H1 (cell line): Measurements from ENCODE around the gene FOXP4. TPM values are rescaled to one million over a fixed set of nuclear protein-coding genes. Genes with fewer than 3 reads are reported as not detected.
A peak's percentile ranks its signal among the peaks of the same experiment; 100 is the strongest.

Experiments
- CTCF ChIA-PET: fragments of 300-600 bp; sonication (Branson Sonifier 250); formaldehyde crosslinking; loops from one replicate; lab custom pipeline; 2021; ENCODE audit not compliant: partially characterized antibody; lab: Charles Lee
- POLR2A ChIA-PET: fragments of 300-600 bp; sonication (Branson Sonifier 250); formaldehyde crosslinking; loops from one replicate; lab custom pipeline; 2021; ENCODE audit warnings: inconsistent platforms; ENCODE audit not compliant: partially characterized antibody; lab: Charles Lee
- DNase-seq, 2 experiments: peaks; one replicate each; pipeline versions ENCODE4 v3.0.0 to v3.0.0-alpha.2; 2010 to 2022; ENCODE audit warnings: low spot score in 2 of 2, low read depth in 1 of 2, mixed read lengths in 1 of 2
- FAIRE-seq: peaks from 2 replicates; lab custom pipeline; 2011; peaks lifted over from hg19 to GRCh38; lab: Jason Lieb, UNC
- H2AFZ ChIP-seq: 2 replicates; pipeline ENCODE4 v1.8.1; 2012; ENCODE audit warnings: low read length, inconsistent platforms
- H2AK5ac ChIP-seq: 2 replicates; pipeline ENCODE4 v1.6.1; 2013; ENCODE audit warnings: low read depth, low read length
- H2BK120ac ChIP-seq: replicated peaks from 2 replicates; pipeline ENCODE3; 2013; ENCODE audit warnings: low read depth, low read length, inconsistent platforms
- H2BK12ac ChIP-seq: 2 replicates; pipeline ENCODE4 v1.6.1; 2013; ENCODE audit warnings: low read depth, low read length
- H2BK15ac ChIP-seq: 2 replicates; pipeline ENCODE4 v1.6.1; 2013; ENCODE audit warnings: low read length
- H2BK20ac ChIP-seq: 2 replicates; pipeline ENCODE4 v1.6.1; 2013; ENCODE audit warnings: low read length
- H2BK5ac ChIP-seq: 2 replicates; pipeline ENCODE4 v1.6.1; 2013; ENCODE audit warnings: low read depth, low read length
- H3K14ac ChIP-seq: 2 replicates; pipeline ENCODE4 v1.6.1; 2013; ENCODE audit warnings: inconsistent platforms; ENCODE audit not compliant: insufficient read length
- H3K18ac ChIP-seq: 2 replicates; pipeline ENCODE4 v1.6.1; 2013; ENCODE audit warnings: low read length; ENCODE audit errors: extremely low read depth
- H3K23ac ChIP-seq: 2 replicates; pipeline ENCODE4 v1.6.1; 2013; ENCODE audit warnings: inconsistent platforms; ENCODE audit not compliant: insufficient read length
- H3K23me2 ChIP-seq: 2 replicates; pipeline ENCODE4 v1.6.1; 2013; ENCODE audit warnings: low read depth, low read length
- H3K27ac ChIP-seq: 2 replicates; pipeline ENCODE4 v1.6.1; 2011; ENCODE audit warnings: low read depth, low read length, inconsistent platforms
- H3K27me3 ChIP-seq, 4 experiments: replicated peaks in 1 of 4; 1 replicate in 1 of 4; 2 replicates in 3 of 4; pipeline versions ENCODE4 v1.6.1 to v1.8.1; 2011 to 2013; ENCODE audit warnings: low read length in 3 of 4, mild to moderate bottlenecking in 3 of 4, inconsistent platforms in 2 of 4, mixed read lengths in 2 of 4, moderate library complexity in 1 of 4; ENCODE audit not compliant: control insufficient read depth in 3 of 4, insufficient read depth in 3 of 4; ENCODE audit errors: extremely low read depth in 1 of 4
- H3K36me3 ChIP-seq, 4 experiments: 2 replicates each; pipeline versions ENCODE4 v1.6.1 to v1.8.1; 2011 to 2013; ENCODE audit warnings: mild to moderate bottlenecking in 4 of 4, low read length in 3 of 4, moderate library complexity in 2 of 4, control low read depth in 1 of 4, inconsistent platforms in 1 of 4; ENCODE audit not compliant: insufficient read depth in 4 of 4, control insufficient read depth in 2 of 4
- H3K4ac ChIP-seq: replicated peaks from 2 replicates; pipeline ENCODE3; 2013; ENCODE audit warnings: low read length, low read depth, mixed read lengths, inconsistent platforms; ENCODE audit not compliant: insufficient read length
- H3K4me1 ChIP-seq, 4 experiments: replicated peaks in 1 of 4; 1 replicate in 1 of 4; 2 replicates in 3 of 4; pipeline versions ENCODE4 v1.6.1 to v1.8.1; 2011 to 2013; ENCODE audit warnings: low read length in 3 of 4, inconsistent platforms in 2 of 4, mixed read lengths in 1 of 4; ENCODE audit not compliant: insufficient read depth in 4 of 4, control insufficient read depth in 3 of 4
- H3K4me2 ChIP-seq, 2 experiments: 2 replicates each; pipeline versions ENCODE4 v1.6.1 to v1.8.1; 2011 to 2013; ENCODE audit warnings: low read depth in 2 of 2, low read length in 2 of 2, control low read depth in 1 of 2, inconsistent platforms in 1 of 2, mild to moderate bottlenecking in 1 of 2; ENCODE audit not compliant: insufficient read depth in 1 of 2
- H3K4me3 ChIP-seq, 4 experiments: fragments of 200-600, 300-600 bp in 1 of 4; sonication (generic), shearing (Covaris generic), sonication (Bioruptor Twin) in 1 of 4; 2 replicates each; pipeline versions ENCODE4 v1.5.1 to v1.8.1; 2011 to 2016; ENCODE audit warnings: low read length in 4 of 4, low read depth in 3 of 4, control low read depth in 2 of 4, inconsistent platforms in 2 of 4, mild to moderate bottlenecking in 2 of 4, mixed read lengths in 1 of 4, moderate library complexity in 1 of 4; ENCODE audit not compliant: insufficient read depth in 2 of 4; ENCODE audit errors: extremely low read depth in 1 of 4
- H3K56ac ChIP-seq: replicated peaks from 2 replicates; pipeline ENCODE3; 2013; ENCODE audit warnings: low read depth, mild to moderate bottlenecking, mixed read lengths, low read length, inconsistent platforms; ENCODE audit not compliant: insufficient read length
- H3K79me1 ChIP-seq: 2 replicates; pipeline ENCODE4 v1.6.1; 2013; ENCODE audit warnings: low read depth, low read length, control low read depth
- H3K79me2 ChIP-seq, 2 experiments: 2 replicates each; pipeline versions ENCODE4 v1.6.1 to v1.8.1; 2012 to 2013; ENCODE audit warnings: low read length in 2 of 2, mild to moderate bottlenecking in 2 of 2, inconsistent platforms in 1 of 2; ENCODE audit not compliant: insufficient read depth in 2 of 2, control insufficient read depth in 1 of 2
- H3K9ac ChIP-seq, 4 experiments: replicated peaks in 1 of 4; 1 replicate in 1 of 4; 2 replicates in 3 of 4; pipeline versions ENCODE4 v1.6.1 to v1.8.1; 2011 to 2013; ENCODE audit warnings: low read depth in 3 of 4, low read length in 3 of 4, control low read depth in 2 of 4, mild to moderate bottlenecking in 2 of 4, moderate library complexity in 2 of 4, inconsistent platforms in 1 of 4; ENCODE audit errors: extremely low read depth in 1 of 4
- H3K9me3 ChIP-seq, 2 experiments: 2 replicates each; pipeline versions ENCODE4 v1.6.1 to v1.8.1; 2012 to 2013; ENCODE audit warnings: mild to moderate bottlenecking in 2 of 2, moderate library complexity in 2 of 2, control low read depth in 1 of 2, inconsistent platforms in 1 of 2, low read depth in 1 of 2, low read length in 1 of 2, mixed read lengths in 1 of 2; ENCODE audit not compliant: insufficient read depth in 2 of 2
- H4K20me1 ChIP-seq, 2 experiments: replicated peaks in 1 of 2; 2 replicates each; pipeline versions ENCODE3 to v1.8.1; 2011 to 2013; ENCODE audit warnings: inconsistent platforms in 2 of 2, low read length in 2 of 2, mild to moderate bottlenecking in 1 of 2; ENCODE audit not compliant: insufficient read depth in 2 of 2, control insufficient read depth in 1 of 2
- H4K5ac ChIP-seq: 2 replicates; pipeline ENCODE4 v1.6.1; 2013; ENCODE audit warnings: low read length, low read depth, mixed read lengths, inconsistent platforms; ENCODE audit not compliant: insufficient read length
- H4K8ac ChIP-seq: 2 replicates; pipeline ENCODE4 v1.8.0; 2013; ENCODE audit warnings: mild to moderate bottlenecking, moderate library complexity, low read length, inconsistent platforms; ENCODE audit not compliant: insufficient read depth; ENCODE audit errors: extremely low read depth
- H4K91ac ChIP-seq: replicated peaks from 2 replicates; pipeline ENCODE3; 2013; ENCODE audit warnings: low read length, mixed read lengths, inconsistent platforms; ENCODE audit not compliant: insufficient read length
- ATF3 ChIP-seq: IDR thresholded peaks from 2 replicates; pipeline ENCODE4 v1.6.1; 2011; ENCODE audit warnings: low read depth, mild to moderate bottlenecking, low read length; ENCODE audit not compliant: insufficient read depth
- CREB1 ChIP-seq: IDR thresholded peaks from 2 replicates; pipeline ENCODE4 v1.6.1; 2012; ENCODE audit warnings: inconsistent platforms
- SAP30 ChIP-seq: fragments of 300-600 bp; sonication (generic); IDR thresholded peaks from 2 replicates; pipeline ENCODE4 v1.7.1; 2012; ENCODE audit warnings: low read length, moderate library complexity, mild to moderate bottlenecking, inconsistent platforms; ENCODE audit not compliant: insufficient read depth, insufficient replicate concordance
- WGBS, 2 experiments: shearing (Covaris generic) in 1 of 2; methylation state at CpG; one replicate each; pipeline versions ENCODE4 v1.1.6 to v1.1.7; 2013 to 2015; ENCODE audit warnings: low lambda C conversion rate in 2 of 2, mixed read lengths in 2 of 2, inconsistent platforms in 1 of 2, low coverage in 1 of 2, missing lambda C conversion rate in 1 of 2; ENCODE audit not compliant: insufficient replicate concordance in 2 of 2, insufficient coverage in 1 of 2, insufficient read length in 1 of 2; ENCODE audit errors: extremely low coverage in 1 of 2, missing lambda C conversion rate in 1 of 2; 5-methylcytosine and 5-hydroxymethylcytosine counted together
- polyA plus RNA-seq, 7 experiments: library from polyadenylated mRNA; depleted of rRNA in 3 of 7; stranded (reverse) in 5 of 7; unstranded in 2 of 7; fragments of >200 nt in 5 of 7; fragments of 200-250 nt in 2 of 7; gene quantifications; 1 replicate in 5 of 7; 2 replicates in 1 of 7; 4 replicates in 1 of 7; pipeline versions ENCODE4 v1.2.1 to v1.2.3, GENCODE V29; 2011 to 2013; ENCODE audit warnings: missing spikeins in 2 of 7, mixed read lengths in 2 of 7
- total RNA-seq: library from RNA; stranded (reverse); fragmentation: NEBNext Ultra II Directional; extraction: Animal tissue kit (Norgen Biotek cat#: 25700); gene quantifications from 2 replicates; pipeline ENCODE4 v1.2.1, GENCODE V29; 2021

The FOXP4 gene
- total and polyA plus RNA-seq, 2 of the 8 experiments (the other 6 are each of a cell fraction or from before 2014, with no cell fraction given) = 4.8 to 13.3 TPM

DNA sequence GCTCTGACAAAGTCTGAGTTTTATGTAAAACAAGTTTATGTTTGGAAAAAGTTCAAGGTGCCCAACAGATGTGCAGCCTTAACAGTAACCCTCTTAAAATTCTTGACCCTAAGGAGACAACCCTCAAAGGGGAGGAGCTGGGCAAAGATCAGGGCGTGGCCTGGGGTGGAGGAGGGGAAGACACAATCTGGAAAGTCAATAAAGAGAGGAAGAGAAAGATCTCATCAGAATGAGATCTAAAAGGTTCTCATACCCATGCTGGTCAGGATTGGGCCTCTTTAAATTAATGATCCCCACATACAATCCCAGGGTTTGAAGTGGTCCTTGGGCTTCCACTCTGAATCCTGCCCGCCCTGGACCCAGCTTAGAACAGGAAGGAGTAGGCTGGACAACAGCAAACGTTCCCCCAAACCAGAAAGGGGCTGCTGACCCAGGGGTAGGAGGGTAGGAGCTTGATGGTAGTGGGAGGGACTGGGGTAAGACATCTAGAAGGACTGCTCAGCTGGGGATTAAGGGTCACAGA, 33.0 kb downstream of the FOXP4 start:
- peak overlapping the region; percentile 67 for H4K91ac ChIP-seq
- peak overlapping the region; percentile 95 for H2BK5ac ChIP-seq
- TF ChIP-seq ATF3 (no peak), CREB1 (no peak), SAP30 (peak; percentile 51)
- no peak overlapping the region for H3K23ac ChIP-seq
- ChIA-PET POLR2A (interaction anchor here (0.7 to 3.6 kb wide), 8 partner anchors 10 to 171 kb away, joined by 3 to 26 read pairs (median 4); no protein-coding TSS in a partner anchor), CTCF (interaction anchor here (0.5 to 27.7 kb wide), 15 partner anchors 9 to 370 kb away, joined by 3 to 361 read pairs (median 5); no protein-coding TSS in a partner anchor)
- no peaks in the 10 kb centered on the region for H3K36me3 ChIP-seq
- no peaks in the 10 kb centered on the region for H3K79me2 ChIP-seq
- no peak overlapping the region for H2AFZ ChIP-seq
- H3K4me3 ChIP-seq = peak overlapping the region in 3 of 4 experiments; percentile 13 to 43 (median 34); a peak in 5 of 8 replicates
- peak overlapping the region; percentile 88 for H2AK5ac ChIP-seq
- no peak overlapping the region for H3K14ac ChIP-seq
- H3K9ac ChIP-seq = peak overlapping the region in 2 of 4 experiments; percentile 29; a peak in 1 of 7 replicates
- H4K5ac ChIP-seq = peak overlapping the region; percentile 19
- H3K4me2 ChIP-seq = peak overlapping the region; percentile 79 to 85
- no peaks in the 10 kb centered on the region for H3K27me3 ChIP-seq
- FAIRE-seq = no peak
- no peaks in the 10 kb centered on the region for H3K23me2 ChIP-seq
- peak in 1 of 2 experiments; percentile 62 for DNase-seq
- no peaks in the 10 kb centered on the region for H3K79me1 ChIP-seq
- H2BK20ac ChIP-seq = peak overlapping the region; percentile 98
- no peaks in the 10 kb centered on the region for H3K9me3 ChIP-seq
- H3K27ac ChIP-seq = peak overlapping the region; percentile 59; the same call in 1 of the 2 replicates
- H2BK120ac ChIP-seq = peak overlapping the region; percentile 85
- peak overlapping the region; percentile 92 for H2BK12ac ChIP-seq
- no peak overlapping the region for H4K8ac ChIP-seq
- peaks cover 19 to 37% (median 27%) of the 10 kb centered on the region in 4 experiments for H3K4me1 ChIP-seq
- peaks cover 0 to 3% of the 10 kb centered on the region in 2 experiments for H4K20me1 ChIP-seq
- H2BK15ac ChIP-seq = peak overlapping the region; percentile 61; the same call in 1 of the 2 replicates
- H3K18ac ChIP-seq = peak overlapping the region; percentile 93
- WGBS, 2 experiments = 39% methylated on average over 3 of the region's 3 CpGs; no CpG with 5 or more reads in 1 of the 2 experiments
- no peak overlapping the region for H3K56ac ChIP-seq
- no peak overlapping the region for H3K4ac ChIP-seq
